HL-60 (cell line): ENCODE measurements around the gene NCOA3.

Experiments used
- DNase-seq, 2 experiments: peaks; one replicate each; pipeline ENCODE4 v3.0.0-alpha.2; 2010 to 2020; ENCODE audit warnings: low read depth in 1 of 2, low spot score in 1 of 2
- H3K27ac ChIP-seq: fragments of 250-450 bp; sonication (Bioruptor Pico); replicated peaks from 2 replicates; pipeline ENCODE4 v1.5.1; 2020; ENCODE audit warnings: mild to moderate bottlenecking, moderate library complexity
- H3K27me3 ChIP-seq: fragments of 250-450 bp; sonication (Bioruptor Pico); 2 replicates; pipeline ENCODE4 v1.5.1; 2021; ENCODE audit warnings: mild to moderate bottlenecking, moderate library complexity; ENCODE audit not compliant: insufficient read depth, poor library complexity, severe bottlenecking
- H3K4me3 ChIP-seq: replicated peaks from 2 replicates; pipeline ENCODE4 v1.5.1; 2011; ENCODE audit warnings: mild to moderate bottlenecking, control low read depth, low read length; ENCODE audit not compliant: insufficient read depth
- GABPA ChIP-seq: IDR thresholded peaks from 2 replicates; pipeline ENCODE4 v1.6.1; 2012; ENCODE audit warnings: low read depth
- POLR2AphosphoS5 ChIP-seq: IDR thresholded peaks from 2 replicates; pipeline ENCODE4 v1.6.1; 2012; ENCODE audit warnings: low read depth
- SPI1 ChIP-seq: IDR thresholded peaks from 2 replicates; pipeline ENCODE4 v1.6.1; 2012; ENCODE audit warnings: low read depth, mild to moderate bottlenecking, borderline replicate concordance
- TF ChIP-seq, protein P1 (sequence below): IDR thresholded peaks from 2 replicates; pipeline ENCODE4 v1.6.1; 2012; ENCODE audit warnings: low read depth; ENCODE audit not compliant: insufficient replicate concordance
- TF ChIP-seq, protein P2 (sequence below): IDR thresholded peaks from one replicate; pipeline ENCODE4 v1.5.1; 2011; ENCODE audit warnings: low read length, control low read depth, inconsistent platforms; ENCODE audit not compliant: insufficient read depth

NCOA3 gene

DNA sequence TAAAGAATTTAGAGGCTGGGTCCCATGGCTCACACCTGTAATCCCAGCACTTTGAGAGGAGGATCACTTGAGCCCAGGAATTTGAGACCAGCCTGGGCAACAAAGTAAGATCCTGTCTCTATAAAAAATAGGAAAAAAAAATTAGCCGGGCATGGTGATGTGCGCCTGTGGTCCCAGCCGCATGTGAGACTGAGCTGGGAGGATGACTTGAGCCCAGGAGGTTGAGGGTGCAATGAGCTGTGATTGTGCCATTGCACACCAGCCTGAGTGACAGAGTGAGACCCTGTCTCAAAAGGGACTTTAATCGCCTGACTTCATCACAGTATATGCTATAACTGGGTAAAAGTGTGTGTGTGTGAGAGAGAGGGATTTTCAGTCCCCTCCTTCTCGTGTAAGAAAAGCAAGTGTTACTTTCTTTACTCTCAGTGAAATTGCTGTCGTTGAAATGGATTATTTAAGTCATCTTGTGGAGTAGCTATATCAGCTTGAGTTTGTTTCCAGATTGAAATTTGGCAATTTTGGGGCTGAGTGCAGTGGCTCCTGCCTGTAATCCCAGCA, 7.5 kb downstream of the NCOA3 start:
- TF ChIP-seq POLR2AphosphoS5 = no peak
- TF ChIP-seq SPI1 = no peak
- TF ChIP-seq, protein P1, sequence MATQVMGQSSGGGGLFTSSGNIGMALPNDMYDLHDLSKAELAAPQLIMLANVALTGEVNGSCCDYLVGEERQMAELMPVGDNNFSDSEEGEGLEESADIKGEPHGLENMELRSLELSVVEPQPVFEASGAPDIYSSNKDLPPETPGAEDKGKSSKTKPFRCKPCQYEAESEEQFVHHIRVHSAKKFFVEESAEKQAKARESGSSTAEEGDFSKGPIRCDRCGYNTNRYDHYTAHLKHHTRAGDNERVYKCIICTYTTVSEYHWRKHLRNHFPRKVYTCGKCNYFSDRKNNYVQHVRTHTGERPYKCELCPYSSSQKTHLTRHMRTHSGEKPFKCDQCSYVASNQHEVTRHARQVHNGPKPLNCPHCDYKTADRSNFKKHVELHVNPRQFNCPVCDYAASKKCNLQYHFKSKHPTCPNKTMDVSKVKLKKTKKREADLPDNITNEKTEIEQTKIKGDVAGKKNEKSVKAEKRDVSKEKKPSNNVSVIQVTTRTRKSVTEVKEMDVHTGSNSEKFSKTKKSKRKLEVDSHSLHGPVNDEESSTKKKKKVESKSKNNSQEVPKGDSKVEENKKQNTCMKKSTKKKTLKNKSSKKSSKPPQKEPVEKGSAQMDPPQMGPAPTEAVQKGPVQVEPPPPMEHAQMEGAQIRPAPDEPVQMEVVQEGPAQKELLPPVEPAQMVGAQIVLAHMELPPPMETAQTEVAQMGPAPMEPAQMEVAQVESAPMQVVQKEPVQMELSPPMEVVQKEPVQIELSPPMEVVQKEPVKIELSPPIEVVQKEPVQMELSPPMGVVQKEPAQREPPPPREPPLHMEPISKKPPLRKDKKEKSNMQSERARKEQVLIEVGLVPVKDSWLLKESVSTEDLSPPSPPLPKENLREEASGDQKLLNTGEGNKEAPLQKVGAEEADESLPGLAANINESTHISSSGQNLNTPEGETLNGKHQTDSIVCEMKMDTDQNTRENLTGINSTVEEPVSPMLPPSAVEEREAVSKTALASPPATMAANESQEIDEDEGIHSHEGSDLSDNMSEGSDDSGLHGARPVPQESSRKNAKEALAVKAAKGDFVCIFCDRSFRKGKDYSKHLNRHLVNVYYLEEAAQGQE = no peak
- TF ChIP-seq GABPA = no peak
- TF ChIP-seq, protein P2, sequence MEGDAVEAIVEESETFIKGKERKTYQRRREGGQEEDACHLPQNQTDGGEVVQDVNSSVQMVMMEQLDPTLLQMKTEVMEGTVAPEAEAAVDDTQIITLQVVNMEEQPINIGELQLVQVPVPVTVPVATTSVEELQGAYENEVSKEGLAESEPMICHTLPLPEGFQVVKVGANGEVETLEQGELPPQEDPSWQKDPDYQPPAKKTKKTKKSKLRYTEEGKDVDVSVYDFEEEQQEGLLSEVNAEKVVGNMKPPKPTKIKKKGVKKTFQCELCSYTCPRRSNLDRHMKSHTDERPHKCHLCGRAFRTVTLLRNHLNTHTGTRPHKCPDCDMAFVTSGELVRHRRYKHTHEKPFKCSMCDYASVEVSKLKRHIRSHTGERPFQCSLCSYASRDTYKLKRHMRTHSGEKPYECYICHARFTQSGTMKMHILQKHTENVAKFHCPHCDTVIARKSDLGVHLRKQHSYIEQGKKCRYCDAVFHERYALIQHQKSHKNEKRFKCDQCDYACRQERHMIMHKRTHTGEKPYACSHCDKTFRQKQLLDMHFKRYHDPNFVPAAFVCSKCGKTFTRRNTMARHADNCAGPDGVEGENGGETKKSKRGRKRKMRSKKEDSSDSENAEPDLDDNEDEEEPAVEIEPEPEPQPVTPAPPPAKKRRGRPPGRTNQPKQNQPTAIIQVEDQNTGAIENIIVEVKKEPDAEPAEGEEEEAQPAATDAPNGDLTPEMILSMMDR = no peak
- H3K27me3 ChIP-seq = no peaks in the 10 kb centered on the region
- H3K4me3 ChIP-seq = no peak overlapping the region
- no peak overlapping the region for H3K27ac ChIP-seq
- no peak for DNase-seq

- Histone ChIP-seq H3K27ac (no peak overlapping the region), H3K27me3 (no peaks in the 10 kb centered on the region), H3K4me3 (no peak overlapping the region)
- no peak for DNase-seq
- no peak for TF ChIP-seq POLR2AphosphoS5
- TF ChIP-seq SPI1 = no peak
- TF ChIP-seq, protein P1 = no peak
- no peak for TF ChIP-seq GABPA
These were observed 8.0 kb downstream of the NCOA3 start for GRCh38 chr20:47509685-47510084.

DNA sequence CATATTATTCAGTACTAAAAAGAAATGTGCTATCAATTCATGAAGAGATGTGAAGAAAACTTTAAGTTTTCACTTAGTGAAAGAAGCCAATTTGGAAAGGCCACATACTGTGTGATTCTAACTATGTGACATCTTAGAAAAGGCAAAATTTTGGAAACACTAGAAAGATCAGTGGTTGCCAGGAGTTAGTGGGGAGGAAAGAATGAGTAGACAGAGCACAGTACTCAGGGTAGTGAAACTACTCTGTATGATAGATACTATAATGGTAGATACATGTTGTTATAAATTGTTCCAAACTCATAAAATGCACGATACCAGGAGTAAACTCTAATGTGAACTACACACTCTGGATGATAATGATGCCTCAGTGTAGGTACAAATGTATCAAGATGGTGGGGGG, 14.2 kb downstream of the NCOA3 start:
- H3K27me3 ChIP-seq = no peaks in the 10 kb centered on the region
- H3K27ac ChIP-seq = no peak overlapping the region
- no peak overlapping the region for H3K4me3 ChIP-seq
- DNase-seq = no peak
- TF ChIP-seq GABPA (no peak), SPI1 (no peak), POLR2AphosphoS5 (no peak)
- TF ChIP-seq, protein P1 = no peak
- TF ChIP-seq, protein P2 = no peak
